PFSK-1 (cell line): ENCODE results near the gene INSYN2B.

Experiments
- POLR2AphosphoS5 ChIP-seq: IDR thresholded peaks from 2 replicates; pipeline ENCODE4 v1.6.1; 2012; ENCODE audit warnings: low read depth, mild to moderate bottlenecking, control low read depth, low read length, moderate library complexity
- SIN3A ChIP-seq: IDR thresholded peaks from 2 replicates; pipeline ENCODE4 v1.6.1; 2012; ENCODE audit warnings: mild to moderate bottlenecking, low read length, moderate library complexity, borderline replicate concordance; ENCODE audit not compliant: insufficient read depth
- TF ChIP-seq, protein P1 (sequence below), 2 experiments: IDR thresholded peaks; 2 replicates each; pipeline versions ENCODE4 v1.6.1 to v1.8.0; 2011 to 2012; ENCODE audit warnings: low read depth in 2 of 2, low read length in 2 of 2, control low read depth in 1 of 2, inconsistent platforms in 1 of 2, mild to moderate bottlenecking in 1 of 2, moderate library complexity in 1 of 2; ENCODE audit not compliant: insufficient read depth in 1 of 2

DNA sequence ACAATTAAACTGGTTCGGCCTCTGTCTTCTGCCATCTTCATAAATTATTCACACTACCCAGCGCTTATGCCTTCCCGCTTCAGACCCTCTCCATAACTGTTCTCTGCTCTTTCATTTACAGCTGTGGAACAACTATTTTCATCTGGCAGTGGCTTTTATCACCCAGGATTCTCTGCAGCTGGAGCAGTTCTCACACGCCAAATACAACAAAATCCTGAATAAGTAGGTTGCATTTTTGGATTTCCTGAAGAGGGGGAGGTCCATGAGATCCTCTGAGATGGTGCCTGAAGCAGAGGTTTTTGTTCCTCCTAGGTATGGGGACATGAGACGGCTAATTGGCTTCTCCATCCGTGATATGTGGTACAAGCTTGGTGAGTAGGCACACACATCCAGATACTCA, 28.1 kb upstream of the INSYN2B start:
- TF ChIP-seq POLR2AphosphoS5: no peak
- TF ChIP-seq, protein P1, sequence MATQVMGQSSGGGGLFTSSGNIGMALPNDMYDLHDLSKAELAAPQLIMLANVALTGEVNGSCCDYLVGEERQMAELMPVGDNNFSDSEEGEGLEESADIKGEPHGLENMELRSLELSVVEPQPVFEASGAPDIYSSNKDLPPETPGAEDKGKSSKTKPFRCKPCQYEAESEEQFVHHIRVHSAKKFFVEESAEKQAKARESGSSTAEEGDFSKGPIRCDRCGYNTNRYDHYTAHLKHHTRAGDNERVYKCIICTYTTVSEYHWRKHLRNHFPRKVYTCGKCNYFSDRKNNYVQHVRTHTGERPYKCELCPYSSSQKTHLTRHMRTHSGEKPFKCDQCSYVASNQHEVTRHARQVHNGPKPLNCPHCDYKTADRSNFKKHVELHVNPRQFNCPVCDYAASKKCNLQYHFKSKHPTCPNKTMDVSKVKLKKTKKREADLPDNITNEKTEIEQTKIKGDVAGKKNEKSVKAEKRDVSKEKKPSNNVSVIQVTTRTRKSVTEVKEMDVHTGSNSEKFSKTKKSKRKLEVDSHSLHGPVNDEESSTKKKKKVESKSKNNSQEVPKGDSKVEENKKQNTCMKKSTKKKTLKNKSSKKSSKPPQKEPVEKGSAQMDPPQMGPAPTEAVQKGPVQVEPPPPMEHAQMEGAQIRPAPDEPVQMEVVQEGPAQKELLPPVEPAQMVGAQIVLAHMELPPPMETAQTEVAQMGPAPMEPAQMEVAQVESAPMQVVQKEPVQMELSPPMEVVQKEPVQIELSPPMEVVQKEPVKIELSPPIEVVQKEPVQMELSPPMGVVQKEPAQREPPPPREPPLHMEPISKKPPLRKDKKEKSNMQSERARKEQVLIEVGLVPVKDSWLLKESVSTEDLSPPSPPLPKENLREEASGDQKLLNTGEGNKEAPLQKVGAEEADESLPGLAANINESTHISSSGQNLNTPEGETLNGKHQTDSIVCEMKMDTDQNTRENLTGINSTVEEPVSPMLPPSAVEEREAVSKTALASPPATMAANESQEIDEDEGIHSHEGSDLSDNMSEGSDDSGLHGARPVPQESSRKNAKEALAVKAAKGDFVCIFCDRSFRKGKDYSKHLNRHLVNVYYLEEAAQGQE (IDR thresholded peaks at IDR 0.05; ENCODE audit: insufficient read depth in 1 of 2, low read depth in 2 of 2, low read length in 2 of 2): no peak
- TF ChIP-seq SIN3A: no peak
